Activated CD4-positive, alpha-beta T cell treated with anti-CD3 and anti-CD28 coated beads for 24 hours (primary cell): ENCODE results near the gene TSPY1.
"Not testable (repeated sequence)": the region's sequence is repeated elsewhere in the genome, so short reads cannot be mapped to it uniquely, and the experiment has no call there.

ENCODE experiments used
- DNase-seq, 2 donors: peaks; one replicate each; pipeline ENCODE4 v3.0.0-alpha.2; 2020; ENCODE audit warnings: low read depth in 2 of 2

TSPY1 gene

DNA sequence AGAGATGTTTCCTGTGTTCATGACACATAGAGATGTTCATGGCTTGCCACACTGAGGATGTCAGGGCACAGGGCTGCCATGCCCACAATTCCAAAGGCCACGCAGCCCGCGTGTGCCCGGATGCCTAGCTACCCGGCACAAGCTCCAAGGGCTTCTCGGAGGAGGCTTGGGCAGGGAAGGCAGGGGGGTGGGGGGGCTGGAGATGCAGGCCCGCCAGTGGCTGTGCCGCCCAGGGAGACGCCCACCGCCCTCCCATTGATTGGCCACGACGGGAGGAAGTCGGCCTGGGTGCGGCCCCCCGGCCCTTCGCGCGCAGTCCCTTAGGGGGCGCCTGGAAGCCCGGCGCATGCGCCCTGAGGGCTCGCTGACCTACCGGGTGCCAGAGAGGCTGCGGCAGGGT lies at the start of gene TSPY1:
Gene TSPY1 (plus strand): TSS at position 301 of the 400 bp plus-strand sequence. CDS start 46 bp downstream, at position 347.
- DNase-seq: not testable (repeated sequence)

- not testable (repeated sequence) for DNase-seq
Observed at GRCh38 chrY:9486967-9487366, 20.2 kb downstream of the TSPY1 start, which contains the start of gene TSPY9. Gene TSPY9, plus strand, starts transcription at chrY:9487267. Its CDS starts 46 bp downstream, at chrY:9487313.

- not testable (repeated sequence) for DNase-seq
Observed at GRCh38 chrY:9504396-9504795, 37.6 kb downstream of the TSPY1 start.

DNA sequence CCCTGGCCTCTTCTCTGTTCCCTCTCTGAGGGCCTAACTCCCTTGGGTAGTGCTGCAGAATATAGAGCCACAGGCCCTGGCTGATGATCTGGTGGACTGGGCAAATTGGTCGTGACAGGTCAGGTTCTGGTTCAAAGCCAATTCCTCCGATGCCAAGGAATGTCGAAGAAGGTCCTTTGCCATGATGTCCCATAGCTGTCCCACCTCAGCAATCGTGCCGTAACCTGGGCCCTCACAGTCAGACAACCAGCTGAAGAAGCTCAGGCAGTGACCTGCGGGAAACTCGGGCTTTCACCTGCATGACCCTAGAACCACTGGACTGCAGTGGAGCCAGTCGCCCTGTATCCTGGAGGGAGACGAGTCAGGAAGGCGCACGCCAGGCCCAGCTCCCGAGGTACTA lies 49.5 kb downstream of the TSPY1 start:
- DNase-seq: not testable (repeated sequence)
